GM10266 (cell line): ENCODE data around the gene CNTFR.

Experiments used
- DNase-seq: peaks from one replicate; pipeline ENCODE4 v3.0.0; 2012; ENCODE audit errors: extremely low spot score
- TF ChIP-seq, protein P1 (sequence below): IDR thresholded peaks from 2 replicates; pipeline ENCODE4 v1.5.1; 2012; ENCODE audit warnings: mild to moderate bottlenecking, low read depth; ENCODE audit not compliant: control insufficient read depth, insufficient read depth; ENCODE audit errors: missing control alignments

Gene CNTFR

DNA sequence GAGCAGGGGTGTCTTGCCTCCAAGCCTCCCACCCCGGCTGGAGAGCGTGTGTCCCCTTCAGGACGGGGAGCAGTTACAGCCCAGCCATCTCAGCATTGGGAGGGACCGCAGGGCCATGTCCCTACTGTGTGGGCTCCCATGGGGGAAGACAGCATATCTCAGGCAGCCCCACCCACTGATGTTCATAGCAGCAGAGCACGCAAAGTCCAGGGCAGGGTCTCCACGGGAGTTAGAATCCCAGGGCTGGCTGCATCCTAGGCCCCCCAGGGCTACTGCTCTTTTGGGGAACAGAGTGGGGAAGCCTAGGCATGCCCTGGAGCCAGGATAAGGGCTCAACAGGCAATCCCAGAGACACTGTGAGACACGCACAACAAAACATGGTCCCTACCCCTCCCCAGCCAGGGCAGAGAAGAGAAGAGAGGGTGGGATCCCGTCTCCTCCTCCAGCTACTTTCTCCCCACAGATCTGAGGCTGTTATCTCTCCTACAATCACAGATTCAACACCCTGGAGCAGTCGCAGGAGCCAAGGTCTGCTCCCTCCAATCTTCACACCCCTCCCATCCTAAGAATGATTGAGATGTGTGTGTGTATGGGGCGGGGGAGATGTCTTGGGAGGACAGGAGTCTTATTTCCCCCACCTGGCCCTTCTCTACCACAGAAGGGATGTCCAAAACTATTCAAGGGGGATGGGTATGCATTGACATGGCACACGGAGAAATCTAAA lies 3.4 kb downstream of the CNTFR start:
- TF ChIP-seq, protein P1, sequence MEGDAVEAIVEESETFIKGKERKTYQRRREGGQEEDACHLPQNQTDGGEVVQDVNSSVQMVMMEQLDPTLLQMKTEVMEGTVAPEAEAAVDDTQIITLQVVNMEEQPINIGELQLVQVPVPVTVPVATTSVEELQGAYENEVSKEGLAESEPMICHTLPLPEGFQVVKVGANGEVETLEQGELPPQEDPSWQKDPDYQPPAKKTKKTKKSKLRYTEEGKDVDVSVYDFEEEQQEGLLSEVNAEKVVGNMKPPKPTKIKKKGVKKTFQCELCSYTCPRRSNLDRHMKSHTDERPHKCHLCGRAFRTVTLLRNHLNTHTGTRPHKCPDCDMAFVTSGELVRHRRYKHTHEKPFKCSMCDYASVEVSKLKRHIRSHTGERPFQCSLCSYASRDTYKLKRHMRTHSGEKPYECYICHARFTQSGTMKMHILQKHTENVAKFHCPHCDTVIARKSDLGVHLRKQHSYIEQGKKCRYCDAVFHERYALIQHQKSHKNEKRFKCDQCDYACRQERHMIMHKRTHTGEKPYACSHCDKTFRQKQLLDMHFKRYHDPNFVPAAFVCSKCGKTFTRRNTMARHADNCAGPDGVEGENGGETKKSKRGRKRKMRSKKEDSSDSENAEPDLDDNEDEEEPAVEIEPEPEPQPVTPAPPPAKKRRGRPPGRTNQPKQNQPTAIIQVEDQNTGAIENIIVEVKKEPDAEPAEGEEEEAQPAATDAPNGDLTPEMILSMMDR, result no peak
- no peak for DNase-seq

DNA sequence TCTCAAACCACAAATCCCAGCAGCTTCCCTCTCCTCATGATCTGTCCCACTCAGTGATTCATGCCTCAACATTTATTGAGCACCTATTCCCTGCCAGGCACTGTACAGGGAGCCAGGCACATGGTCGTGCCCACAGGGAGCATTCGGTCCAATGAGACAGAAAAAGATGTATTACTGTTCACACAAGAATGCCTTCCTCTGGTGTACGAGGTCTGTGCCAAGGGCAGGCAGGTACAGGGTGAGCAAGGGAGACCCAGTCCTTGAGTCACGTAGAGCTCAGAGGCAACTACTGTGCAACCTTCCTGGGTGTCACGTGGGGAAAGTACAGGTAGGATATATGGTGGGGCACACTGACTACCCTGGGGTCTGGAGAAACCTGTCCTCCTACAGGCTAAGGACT lies 4.6 kb downstream of the CNTFR start:
- TF ChIP-seq, protein P1, result no peak
- DNase-seq, result no peak

DNA sequence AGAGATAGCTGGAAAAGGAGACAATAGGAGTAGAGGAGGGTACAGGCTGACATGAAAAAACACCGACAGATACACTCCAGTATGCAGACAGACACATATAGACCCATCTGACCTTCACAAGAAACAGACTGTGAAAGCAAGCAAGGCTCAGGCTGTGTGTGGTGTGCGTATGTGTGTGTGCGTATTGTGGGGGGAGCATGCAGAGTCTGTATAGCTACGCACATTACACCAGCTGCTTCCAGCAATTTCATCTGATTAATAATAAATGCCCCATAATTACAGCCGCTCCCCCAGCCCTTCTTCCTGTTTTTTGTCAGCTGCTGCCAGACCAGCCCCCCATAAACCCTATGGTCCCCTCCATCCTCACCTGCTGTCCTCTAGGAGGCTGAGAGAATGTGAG lies 6.7 kb downstream of the CNTFR start:
- no peak for DNase-seq

DNA sequence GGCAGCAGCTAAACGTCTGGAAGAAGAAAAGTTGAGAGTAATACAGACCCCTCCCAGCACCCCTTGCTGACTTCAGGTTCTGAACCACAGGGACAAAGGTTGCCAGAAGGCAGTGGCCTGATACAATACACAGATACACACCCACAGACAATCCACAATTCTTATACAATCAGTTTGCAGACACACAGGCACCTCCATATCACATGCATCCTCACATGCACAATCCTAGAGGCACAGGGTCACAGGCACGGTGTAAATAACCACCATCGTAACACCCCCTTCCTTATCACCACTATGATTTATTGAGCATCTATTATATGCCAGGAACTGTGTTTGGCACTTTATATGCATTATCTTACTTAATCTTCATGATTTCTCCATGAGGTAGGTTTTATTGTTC lies 8.2 kb downstream of the CNTFR start:
- TF ChIP-seq, protein P1, result no peak
- DNase-seq, result no peak

More for the DNA sequence above, 6.7 kb downstream of the CNTFR start:
- TF ChIP-seq, protein P1, result no peak

DNA sequence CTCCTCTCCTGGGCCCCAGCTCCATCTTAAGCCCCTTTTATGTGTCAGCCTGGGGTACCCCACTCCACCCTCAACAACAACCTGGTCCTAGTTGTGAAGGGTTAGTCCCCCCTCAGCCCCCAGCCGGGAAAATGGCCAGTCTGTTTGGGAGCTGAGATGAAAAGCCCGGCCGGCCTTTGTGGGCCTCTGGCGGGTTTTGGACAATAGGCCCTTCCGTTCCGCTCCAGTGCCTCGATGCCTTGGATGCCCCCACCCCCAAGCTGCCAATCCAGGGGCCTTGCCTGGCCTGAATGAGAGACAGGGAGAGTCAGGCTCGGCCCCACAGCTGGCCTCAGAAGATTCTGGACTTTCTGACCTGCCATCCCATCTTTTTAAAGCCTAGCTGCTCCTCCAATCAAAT lies 9.2 kb downstream of the CNTFR start:
- no peak for DNase-seq
- TF ChIP-seq, protein P1, result no peak

DNA sequence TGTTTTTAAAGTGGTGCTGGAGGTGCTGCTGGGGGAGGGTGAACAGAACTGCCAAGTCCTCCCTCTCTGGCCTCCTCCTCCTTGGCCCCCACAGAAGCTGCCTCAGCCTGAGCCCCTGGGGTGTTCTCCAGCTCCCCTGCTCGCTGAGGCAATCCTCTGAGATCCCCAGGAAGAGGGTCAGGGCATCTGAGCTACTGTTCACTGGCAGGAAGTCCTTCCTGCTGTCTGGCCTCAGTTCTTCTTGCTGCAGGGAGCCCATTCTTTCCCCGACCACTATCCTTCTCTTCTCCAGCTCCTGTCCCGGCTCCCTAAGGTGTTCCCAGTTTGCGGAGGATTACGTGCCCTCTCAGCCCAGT lies 9.7 kb downstream of the CNTFR start:
- no peak for DNase-seq
- TF ChIP-seq, protein P1, result no peak

DNA sequence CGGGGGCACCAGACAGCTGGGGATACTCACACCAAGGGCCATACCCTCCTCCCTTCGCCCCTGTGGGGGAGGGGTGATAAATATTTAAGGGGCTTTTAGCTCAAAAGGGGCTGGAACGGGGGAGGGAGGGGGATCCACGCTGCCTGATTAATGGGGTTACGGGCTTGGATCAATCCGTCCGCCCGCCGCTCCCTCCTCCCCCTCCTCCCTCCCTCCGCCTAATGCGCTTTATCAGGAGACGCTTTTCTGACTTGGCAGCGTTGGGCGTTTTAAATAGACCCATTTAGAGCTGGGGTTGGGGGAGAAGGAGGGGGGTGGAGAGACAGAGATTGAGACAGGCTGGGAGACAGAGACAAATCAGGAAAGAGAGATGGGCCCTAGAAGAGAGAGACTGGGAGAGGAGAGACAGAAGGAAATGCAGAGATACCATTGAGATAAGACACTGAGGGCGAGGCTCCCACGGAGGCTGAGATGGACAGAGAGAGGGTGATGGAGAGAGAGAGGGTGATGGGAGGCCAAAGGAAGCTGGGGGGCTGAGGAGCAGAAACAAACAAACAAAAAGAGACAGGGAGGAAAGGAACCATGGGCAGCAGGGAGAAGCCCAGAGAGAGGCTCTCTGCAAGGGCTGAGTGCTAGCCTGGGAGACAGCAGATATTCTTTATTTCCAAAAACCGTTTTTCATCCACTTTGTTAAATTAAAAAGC lies 10.3 kb downstream of the CNTFR start:
- TF ChIP-seq, protein P1, result no peak
- no peak for DNase-seq
